ENCODE results near the gene FRRS1.

The FRRS1 gene

DNA sequence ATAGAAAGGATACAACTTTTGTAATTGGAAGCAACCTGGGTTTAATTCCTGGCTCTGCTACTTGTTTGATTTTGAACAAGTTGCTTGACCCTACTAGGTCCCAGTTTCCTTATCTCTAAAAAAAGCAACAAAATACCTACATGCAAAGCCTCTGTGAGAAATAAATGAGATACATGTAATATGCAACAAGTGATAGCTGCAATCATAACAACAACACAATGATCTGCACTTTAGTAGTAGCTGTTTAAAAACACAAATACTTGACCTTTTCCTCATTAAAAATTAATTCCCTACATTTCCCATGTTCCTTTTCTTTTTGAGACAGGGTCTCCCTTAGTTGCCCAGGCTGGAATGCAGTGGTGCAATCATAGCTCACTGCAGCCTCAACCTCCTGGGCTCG is 40.0 kb downstream of the FRRS1 start:
- H3K9me3 ChIP-seq (ENCODE audit: control insufficient read depth, insufficient read depth, low read depth, low read length): no peaks in the 10 kb centered on the region
- ChIA-PET POLR2A (no interaction called here), CTCF (interaction anchor here (0.6 kb wide), 1 partner anchor 334 kb away, joined by 3 read pairs; no protein-coding TSS in a partner anchor)
- peak; percentile 64; the same call in 1 of the 2 replicates for TF ChIP-seq SCRT1 (tag by site-specific recombination; IDR thresholded peaks at IDR 0.05; ENCODE audit: borderline replicate concordance)
- TF ChIP-seq MYNN (tag by site-specific recombination; IDR thresholded peaks at IDR 0.05; ENCODE audit: borderline replicate concordance): no peak
- TF ChIP-seq SCRT2 (tag by site-specific recombination; IDR thresholded peaks at IDR 0.05): peak; percentile 67
- no peak overlapping the region for H3K27ac ChIP-seq (ENCODE audit: extremely low read depth, low read depth, low read length)
- H3K4me1 ChIP-seq (ENCODE audit: control insufficient read depth, insufficient read depth, low read length): no peaks in the 10 kb centered on the region
- no peak overlapping the region for H3K4me3 ChIP-seq (ENCODE audit: low read depth, low read length)
- H3K36me3 ChIP-seq (ENCODE audit: control insufficient read depth in 2 of 2, insufficient read depth in 1 of 2, low read length in 2 of 2): no peaks in the 10 kb centered on the region

DNA sequence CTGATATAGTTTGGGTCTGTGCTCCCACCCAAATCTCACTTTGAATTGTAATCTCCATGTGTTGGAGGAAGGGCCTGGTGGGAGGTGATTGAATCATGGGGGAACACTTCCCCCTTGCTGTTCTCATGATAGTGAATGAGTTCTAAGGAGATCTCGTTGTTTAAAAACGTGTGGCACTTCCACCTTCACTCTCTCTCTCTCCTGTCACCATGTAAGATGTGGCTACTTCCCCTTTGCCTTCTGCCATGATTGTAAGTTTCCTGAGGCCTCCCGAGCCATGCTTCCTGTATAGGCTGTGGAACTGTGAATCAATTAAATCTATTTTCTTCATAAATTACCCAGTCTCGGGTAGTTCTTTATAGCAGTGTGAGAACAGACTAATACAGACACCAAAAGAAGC is 40.4 kb downstream of the FRRS1 start:
- TF ChIP-seq ZFHX2 (tag by site-specific recombination; conservative IDR thresholded peaks at IDR 0.05) (no peak), ZNF140 (tag by site-specific recombination; IDR thresholded peaks at IDR 0.05) (no peak), ZNF223 (tag by site-specific recombination; IDR thresholded peaks at IDR 0.05) (no peak), ZNF2 (tag by site-specific recombination; IDR thresholded peaks at IDR 0.05) (no peak), GLIS1 (tag by site-specific recombination; IDR thresholded peaks at IDR 0.05) (no peak), IKZF3 (tag by site-specific recombination; IDR thresholded peaks at IDR 0.05) (no peak), ZNF202 (tag by site-specific recombination; IDR thresholded peaks at IDR 0.05; ENCODE audit: borderline replicate concordance) (no peak), ZNF514 (tag by site-specific recombination; IDR thresholded peaks at IDR 0.05) (no peak), ZNF248 (tag by site-specific recombination; IDR thresholded peaks at IDR 0.05) (no peak)
- TF ChIP-seq, protein P1, sequence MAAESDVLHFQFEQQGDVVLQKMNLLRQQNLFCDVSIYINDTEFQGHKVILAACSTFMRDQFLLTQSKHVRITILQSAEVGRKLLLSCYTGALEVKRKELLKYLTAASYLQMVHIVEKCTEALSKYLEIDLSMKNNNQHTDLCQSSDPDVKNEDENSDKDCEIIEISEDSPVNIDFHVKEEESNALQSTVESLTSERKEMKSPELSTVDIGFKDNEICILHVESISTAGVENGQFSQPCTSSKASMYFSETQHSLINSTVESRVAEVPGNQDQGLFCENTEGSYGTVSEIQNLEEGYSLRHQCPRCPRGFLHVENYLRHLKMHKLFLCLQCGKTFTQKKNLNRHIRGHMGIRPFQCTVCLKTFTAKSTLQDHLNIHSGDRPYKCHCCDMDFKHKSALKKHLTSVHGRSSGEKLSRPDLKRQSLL (tag by site-specific recombination; IDR thresholded peaks at IDR 0.05): no peak
- TF ChIP-seq, protein P2, sequence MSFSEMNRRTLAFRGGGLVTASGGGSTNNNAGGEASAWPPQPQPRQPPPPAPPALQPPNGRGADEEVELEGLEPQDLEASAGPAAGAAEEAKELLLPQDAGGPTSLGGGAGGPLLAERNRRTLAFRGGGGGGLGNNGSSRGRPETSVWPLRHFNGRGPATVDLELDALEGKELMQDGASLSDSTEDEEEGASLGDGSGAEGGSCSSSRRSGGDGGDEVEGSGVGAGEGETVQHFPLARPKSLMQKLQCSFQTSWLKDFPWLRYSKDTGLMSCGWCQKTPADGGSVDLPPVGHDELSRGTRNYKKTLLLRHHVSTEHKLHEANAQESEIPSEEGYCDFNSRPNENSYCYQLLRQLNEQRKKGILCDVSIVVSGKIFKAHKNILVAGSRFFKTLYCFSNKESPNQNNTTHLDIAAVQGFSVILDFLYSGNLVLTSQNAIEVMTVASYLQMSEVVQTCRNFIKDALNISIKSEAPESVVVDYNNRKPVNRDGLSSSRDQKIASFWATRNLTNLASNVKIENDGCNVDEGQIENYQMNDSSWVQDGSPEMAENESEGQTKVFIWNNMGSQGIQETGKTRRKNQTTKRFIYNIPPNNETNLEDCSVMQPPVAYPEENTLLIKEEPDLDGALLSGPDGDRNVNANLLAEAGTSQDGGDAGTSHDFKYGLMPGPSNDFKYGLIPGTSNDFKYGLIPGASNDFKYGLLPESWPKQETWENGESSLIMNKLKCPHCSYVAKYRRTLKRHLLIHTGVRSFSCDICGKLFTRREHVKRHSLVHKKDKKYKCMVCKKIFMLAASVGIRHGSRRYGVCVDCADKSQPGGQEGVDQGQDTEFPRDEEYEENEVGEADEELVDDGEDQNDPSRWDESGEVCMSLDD (tag by site-specific recombination; IDR thresholded peaks at IDR 0.05): no peak
- H3K36me3 ChIP-seq (ENCODE audit: control insufficient read depth in 2 of 2, insufficient read depth in 1 of 2, low read length in 2 of 2): no peaks in the 10 kb centered on the region
- H3K9me3 ChIP-seq (ENCODE audit: control insufficient read depth, insufficient read depth, low read depth, low read length): no peaks in the 10 kb centered on the region
- no peak overlapping the region for H3K27ac ChIP-seq (ENCODE audit: extremely low read depth, low read depth, low read length)
- ChIA-PET POLR2A (no interaction called here), CTCF (interaction anchor here (0.6 kb wide), 1 partner anchor 333 kb away, joined by 3 read pairs; no protein-coding TSS in a partner anchor)
- no peak overlapping the region for H3K4me3 ChIP-seq (ENCODE audit: low read depth, low read length)
- H3K4me1 ChIP-seq (ENCODE audit: control insufficient read depth, insufficient read depth, low read length): no peaks in the 10 kb centered on the region

DNA sequence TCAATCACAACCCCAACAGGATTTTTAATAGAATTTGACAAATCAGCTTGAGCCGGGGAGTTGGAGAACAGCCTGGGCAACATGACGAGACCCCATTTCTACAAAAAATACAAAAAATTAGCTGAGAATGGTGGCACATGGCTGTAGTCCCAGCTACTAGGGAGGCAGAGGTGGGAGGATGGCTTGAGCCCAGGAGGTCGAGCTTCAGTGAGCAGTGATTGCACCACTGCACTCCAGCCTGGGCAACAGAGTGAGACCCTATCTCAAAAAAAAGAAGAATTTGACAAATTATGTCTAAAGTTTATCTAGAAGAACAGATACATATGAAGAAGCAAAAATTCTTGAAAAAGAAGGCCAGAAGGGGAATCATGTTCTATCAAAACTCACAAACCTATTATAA is 43.2 kb downstream of the FRRS1 start:
- ChIA-PET POLR2A (no interaction called here), CTCF (no interaction called here)
- TF ChIP-seq ZNF121 (tag by site-specific recombination; IDR thresholded peaks at IDR 0.05) (peak; percentile 68; the same call in 1 of the 2 replicates), ZNF311 (tag by site-specific recombination; IDR thresholded peaks at IDR 0.05; ENCODE audit: borderline replicate concordance) (no peak), ZNF335 (tag by site-specific recombination; conservative IDR thresholded peaks at IDR 0.05) (no peak), ZBTB20 (tag by site-specific recombination; IDR thresholded peaks at IDR 0.05) (no peak)

More for the DNA sequence above, 43.2 kb downstream of the FRRS1 start:
- Histone ChIP-seq H3K4me1 (ENCODE audit: control insufficient read depth, insufficient read depth, low read length) (no peaks in the 10 kb centered on the region), H3K36me3 (ENCODE audit: control insufficient read depth in 2 of 2, insufficient read depth in 1 of 2, low read length in 2 of 2) (no peaks in the 10 kb centered on the region), H3K27ac (ENCODE audit: extremely low read depth, low read depth, low read length) (no peak overlapping the region), H3K9me3 (ENCODE audit: control insufficient read depth, insufficient read depth, low read depth, low read length) (no peaks in the 10 kb centered on the region), H3K4me3 (ENCODE audit: low read depth, low read length) (no peak overlapping the region)

Data from HEK293 (cell line).